MM.1S (cell line): ENCODE measurements around the gene FAM181B.

Experiments
- DNase-seq: peaks from one replicate; pipeline ENCODE4 v3.0.0-alpha.2; 2015
- H2AFZ ChIP-seq: fragments of 300-600 bp; sonication (generic); 2 replicates; pipeline ENCODE4 v1.6.0; 2016; ENCODE audit warnings: antibody characterized with exemption, low read length
- H3F3A ChIP-seq: fragments of 300-600 bp; sonication (generic); 2 replicates; pipeline ENCODE4 v1.6.1; 2016; ENCODE audit warnings: mild to moderate bottlenecking, antibody characterized with exemption, low read length, moderate library complexity, mixed read lengths; ENCODE audit not compliant: insufficient read depth
- H3K27ac ChIP-seq: fragments of 300-600 bp; sonication (generic); 2 replicates; pipeline ENCODE4 v1.5.1; 2016; ENCODE audit warnings: mild to moderate bottlenecking, low read length
- H3K27me3 ChIP-seq: fragments of 300-600 bp; sonication (generic); replicated peaks from 2 replicates; pipeline ENCODE4 v1.6.0; 2016; ENCODE audit warnings: low read length; ENCODE audit not compliant: insufficient read depth
- H3K36me3 ChIP-seq: fragments of 300-600 bp; sonication (generic); replicated peaks from 2 replicates; pipeline ENCODE4 v1.6.1; 2016; ENCODE audit warnings: mild to moderate bottlenecking, low read length, mixed read lengths; ENCODE audit not compliant: insufficient read depth
- H3K4me1 ChIP-seq: fragments of 300-600 bp; sonication (generic); 2 replicates; pipeline ENCODE4 v1.6.1; 2016; ENCODE audit warnings: low read length, mixed read lengths
- H3K4me2 ChIP-seq: fragments of 300-600 bp; sonication (generic); 2 replicates; pipeline ENCODE4 v1.6.0; 2016; ENCODE audit warnings: low read depth, low read length
- H3K4me3 ChIP-seq: fragments of 300-600 bp; sonication (generic); 2 replicates; pipeline ENCODE4 v1.5.1; 2016; ENCODE audit warnings: low read length, mixed read lengths
- H3K79me2 ChIP-seq: fragments of 300-600 bp; sonication (generic); 2 replicates; pipeline ENCODE4 v1.6.1; 2016; ENCODE audit warnings: mixed run types, low read length, mixed read lengths
- H3K9ac ChIP-seq: fragments of 300-600 bp; sonication (generic); 2 replicates; pipeline ENCODE4 v1.6.1; 2016; ENCODE audit warnings: low read length, mixed read lengths
- H3K9me2 ChIP-seq: fragments of 300-600 bp; sonication (generic); replicated peaks from 2 replicates; pipeline ENCODE4 v1.6.1; 2016; ENCODE audit warnings: mild to moderate bottlenecking, low read length, mixed read lengths; ENCODE audit not compliant: insufficient read depth
- H3K9me3 ChIP-seq: fragments of 300-600 bp; sonication (generic); replicated peaks from 2 replicates; pipeline ENCODE4 v1.6.1; 2016; ENCODE audit warnings: mild to moderate bottlenecking, low read length, mixed read lengths; ENCODE audit not compliant: insufficient read depth
- H4K20me1 ChIP-seq: fragments of 300-600 bp; sonication (generic); 2 replicates; pipeline ENCODE4 v1.6.1; 2016; ENCODE audit warnings: mild to moderate bottlenecking, low read length, moderate library complexity, mixed read lengths; ENCODE audit not compliant: insufficient read depth
- CTCF ChIP-seq: fragments of 300-600 bp; sonication (generic); IDR thresholded peaks from 2 replicates; pipeline ENCODE4 v1.5.1; 2016; ENCODE audit warnings: antibody characterized with exemption, low read length, mixed read lengths
- EZH2 ChIP-seq: fragments of 300-600 bp; sonication (generic); optimal IDR thresholded peaks from 2 replicates; pipeline ENCODE3; 2017; ENCODE audit warnings: low read depth, mild to moderate bottlenecking, antibody characterized with exemption, low read length, mixed read lengths
- EZH2phosphoT487 ChIP-seq: fragments of 300-600 bp; sonication (generic); IDR thresholded peaks from 2 replicates; pipeline ENCODE4 v1.6.1; 2018; ENCODE audit warnings: antibody characterized with exemption, low read length

The FAM181B gene

GRCh38 chr11:82756765-82757639 is 23.3 kb upstream of the FAM181B start:
- H3K36me3 ChIP-seq: no peaks in the 10 kb centered on the region
- TF ChIP-seq EZH2phosphoT487 (no peak), EZH2 (no peak), CTCF (no peak)
- H3K79me2 ChIP-seq: no peaks in the 10 kb centered on the region
- no peak overlapping the region; the same call in 1 of the 2 replicates for H3K9ac ChIP-seq
- peaks cover 11% of the 10 kb centered on the region; the same call in 1 of the 2 replicates for H3K27me3 ChIP-seq
- no peaks in the 10 kb centered on the region for H3K9me2 ChIP-seq
- peaks cover 10% of the 10 kb centered on the region for H3F3A ChIP-seq
- no peaks in the 10 kb centered on the region for H4K20me1 ChIP-seq
- peak overlapping the region; percentile 18; the same call in 1 of the 2 replicates for H3K27ac ChIP-seq
- peaks cover 21% of the 10 kb centered on the region for H3K4me1 ChIP-seq
- no peaks in the 10 kb centered on the region for H3K9me3 ChIP-seq
- H3K4me3 ChIP-seq: peak overlapping the region; percentile 31
- H3K4me2 ChIP-seq: peak overlapping the region; percentile 80
- peak overlapping the region; percentile 43; the same call in 1 of the 2 replicates for H2AFZ ChIP-seq
- peak; percentile 42 for DNase-seq

- TF ChIP-seq EZH2phosphoT487 (no peak), CTCF (no peak)
- Histone ChIP-seq H3K79me2 (no peaks in the 10 kb centered on the region), H2AFZ (no peak overlapping the region), H3K9me3 (no peaks in the 10 kb centered on the region), H3K4me2 (no peak overlapping the region), H3K9ac (no peak overlapping the region), H3K36me3 (no peaks in the 10 kb centered on the region), H3K9me2 (no peaks in the 10 kb centered on the region), H3K4me1 (peaks cover 21% of the 10 kb centered on the region), H3K27ac (no peak overlapping the region), H4K20me1 (no peaks in the 10 kb centered on the region), H3K4me3 (no peak overlapping the region), H3F3A (peaks cover 10% of the 10 kb centered on the region), H3K27me3 (peaks cover 8% of the 10 kb centered on the region; the same call in 1 of the 2 replicates)
- no peak for DNase-seq
Observed at GRCh38 chr11:82754410-82754809, 20.7 kb upstream of the FAM181B start.

- Histone ChIP-seq H3K9me2 (no peaks in the 10 kb centered on the region), H3K4me3 (no peak overlapping the region), H3K27ac (no peak overlapping the region), H4K20me1 (no peaks in the 10 kb centered on the region), H3K9me3 (no peaks in the 10 kb centered on the region), H3K4me1 (peaks cover 21% of the 10 kb centered on the region), H3K4me2 (no peak overlapping the region), H3K36me3 (no peaks in the 10 kb centered on the region), H3F3A (peaks cover 10% of the 10 kb centered on the region), H2AFZ (no peak overlapping the region), H3K79me2 (no peaks in the 10 kb centered on the region), H3K9ac (no peak overlapping the region), H3K27me3 (peaks cover 3% of the 10 kb centered on the region; the same call in 1 of the 2 replicates)
- DNase-seq: no peak
- no peak for TF ChIP-seq EZH2phosphoT487
- TF ChIP-seq EZH2: no peak
- TF ChIP-seq CTCF: no peak
Observed at GRCh38 chr11:82753921-82754320, 20.3 kb upstream of the FAM181B start.
